ENCODE measurements around the gene CDKL5.

DNA sequence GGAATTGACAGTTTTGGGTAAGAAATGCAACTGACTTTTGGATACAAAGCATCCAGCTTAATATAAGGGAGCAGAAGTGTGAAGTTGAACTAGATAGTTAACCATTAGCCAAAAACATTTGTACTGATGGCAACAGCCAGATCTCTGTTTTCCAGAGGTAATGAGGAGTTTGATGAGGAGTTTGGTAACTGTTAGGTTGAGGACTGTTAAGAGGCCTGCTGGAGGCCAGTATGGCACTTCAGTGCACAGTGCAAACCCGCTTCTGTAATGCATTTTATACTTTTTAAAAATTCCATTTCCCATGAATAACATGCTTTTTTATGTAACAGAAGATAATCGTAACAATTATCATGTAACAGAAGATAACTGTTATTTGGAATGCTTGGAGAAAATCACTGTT lies 30.0 kb downstream of the CDKL5 start:
- TF ChIP-seq, protein P1, sequence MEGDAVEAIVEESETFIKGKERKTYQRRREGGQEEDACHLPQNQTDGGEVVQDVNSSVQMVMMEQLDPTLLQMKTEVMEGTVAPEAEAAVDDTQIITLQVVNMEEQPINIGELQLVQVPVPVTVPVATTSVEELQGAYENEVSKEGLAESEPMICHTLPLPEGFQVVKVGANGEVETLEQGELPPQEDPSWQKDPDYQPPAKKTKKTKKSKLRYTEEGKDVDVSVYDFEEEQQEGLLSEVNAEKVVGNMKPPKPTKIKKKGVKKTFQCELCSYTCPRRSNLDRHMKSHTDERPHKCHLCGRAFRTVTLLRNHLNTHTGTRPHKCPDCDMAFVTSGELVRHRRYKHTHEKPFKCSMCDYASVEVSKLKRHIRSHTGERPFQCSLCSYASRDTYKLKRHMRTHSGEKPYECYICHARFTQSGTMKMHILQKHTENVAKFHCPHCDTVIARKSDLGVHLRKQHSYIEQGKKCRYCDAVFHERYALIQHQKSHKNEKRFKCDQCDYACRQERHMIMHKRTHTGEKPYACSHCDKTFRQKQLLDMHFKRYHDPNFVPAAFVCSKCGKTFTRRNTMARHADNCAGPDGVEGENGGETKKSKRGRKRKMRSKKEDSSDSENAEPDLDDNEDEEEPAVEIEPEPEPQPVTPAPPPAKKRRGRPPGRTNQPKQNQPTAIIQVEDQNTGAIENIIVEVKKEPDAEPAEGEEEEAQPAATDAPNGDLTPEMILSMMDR (IDR thresholded peaks at IDR 0.05), result no peak
- TF ChIP-seq POLR2A (IDR thresholded peaks at IDR 0.05) (no peak), EP300 (IDR thresholded peaks at IDR 0.05) (no peak), POLR2AphosphoS5 (IDR thresholded peaks at IDR 0.05) (no peak)
